Tongue (tissue), 2 donors: ENCODE measurements around the gene DTX1. TPM values are rescaled to one million over a fixed set of nuclear protein-coding genes. Genes with fewer than 3 reads are reported as not detected.

Experiments used
- DNase-seq: peaks from one replicate; pipeline ENCODE4 v3.0.0-alpha.2; 2015
- total RNA-seq: library from RNA; depleted of rRNA; stranded (reverse); fragments of >200 nt; gene quantifications from one replicate; pipeline ENCODE4 v1.2.3, GENCODE V29; 2014

The DTX1 gene
- total RNA-seq, 1 donor from 2014 or later: 10.9 TPM

DNA sequence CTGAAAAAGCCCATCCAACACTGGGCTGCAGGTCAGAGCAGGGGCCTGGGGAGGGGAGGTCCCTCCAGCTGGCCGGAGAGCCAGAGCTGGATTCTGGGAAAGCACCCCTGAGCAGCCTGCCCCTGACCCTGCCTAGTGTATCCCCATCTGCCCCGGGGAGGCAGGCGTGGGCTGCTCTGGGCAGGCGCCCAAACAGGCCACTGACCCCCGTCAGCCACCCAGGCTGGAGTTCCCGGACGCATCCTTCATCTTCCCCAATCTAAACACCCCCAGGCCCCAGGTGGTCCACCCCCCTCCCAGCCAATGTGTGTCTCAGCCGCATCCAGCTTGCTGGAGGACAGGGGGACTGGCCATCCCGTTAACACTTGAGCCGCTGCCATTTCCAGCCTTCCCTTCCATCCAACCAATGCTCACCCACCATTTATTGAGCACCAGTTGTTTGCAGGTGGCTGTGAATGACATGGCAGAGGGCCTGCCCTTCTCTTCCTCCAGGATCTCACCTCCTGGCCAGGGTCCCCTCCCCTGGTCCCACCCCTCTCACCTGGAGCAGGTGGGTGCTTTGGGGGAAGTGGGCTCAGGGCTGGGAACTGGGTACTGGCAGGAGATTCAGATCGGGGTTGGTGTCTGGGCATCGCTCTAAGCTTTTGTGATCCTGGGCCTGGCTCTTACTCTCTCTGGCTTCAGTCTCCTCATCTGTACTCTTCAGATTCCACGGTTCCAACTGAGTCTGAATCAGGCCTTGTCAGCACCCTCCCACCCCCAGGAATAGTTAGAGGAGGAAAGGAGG, 743 bp upstream of the DTX1 start:
- no peak for DNase-seq

DNA sequence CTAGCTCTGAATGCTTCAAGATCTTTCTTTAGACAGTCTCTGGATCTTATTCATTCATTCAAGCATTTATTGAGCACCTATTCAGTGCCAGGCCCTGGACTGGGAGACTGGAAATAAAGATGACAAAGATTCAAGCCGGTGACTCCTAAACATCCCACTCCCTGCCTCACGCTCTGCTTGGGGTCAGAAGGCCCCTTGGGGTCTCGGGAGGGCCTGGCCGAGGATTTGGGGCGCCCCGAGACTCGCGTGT, 224 bp upstream of the DTX1 start:
- DNase-seq: no peak

DNA sequence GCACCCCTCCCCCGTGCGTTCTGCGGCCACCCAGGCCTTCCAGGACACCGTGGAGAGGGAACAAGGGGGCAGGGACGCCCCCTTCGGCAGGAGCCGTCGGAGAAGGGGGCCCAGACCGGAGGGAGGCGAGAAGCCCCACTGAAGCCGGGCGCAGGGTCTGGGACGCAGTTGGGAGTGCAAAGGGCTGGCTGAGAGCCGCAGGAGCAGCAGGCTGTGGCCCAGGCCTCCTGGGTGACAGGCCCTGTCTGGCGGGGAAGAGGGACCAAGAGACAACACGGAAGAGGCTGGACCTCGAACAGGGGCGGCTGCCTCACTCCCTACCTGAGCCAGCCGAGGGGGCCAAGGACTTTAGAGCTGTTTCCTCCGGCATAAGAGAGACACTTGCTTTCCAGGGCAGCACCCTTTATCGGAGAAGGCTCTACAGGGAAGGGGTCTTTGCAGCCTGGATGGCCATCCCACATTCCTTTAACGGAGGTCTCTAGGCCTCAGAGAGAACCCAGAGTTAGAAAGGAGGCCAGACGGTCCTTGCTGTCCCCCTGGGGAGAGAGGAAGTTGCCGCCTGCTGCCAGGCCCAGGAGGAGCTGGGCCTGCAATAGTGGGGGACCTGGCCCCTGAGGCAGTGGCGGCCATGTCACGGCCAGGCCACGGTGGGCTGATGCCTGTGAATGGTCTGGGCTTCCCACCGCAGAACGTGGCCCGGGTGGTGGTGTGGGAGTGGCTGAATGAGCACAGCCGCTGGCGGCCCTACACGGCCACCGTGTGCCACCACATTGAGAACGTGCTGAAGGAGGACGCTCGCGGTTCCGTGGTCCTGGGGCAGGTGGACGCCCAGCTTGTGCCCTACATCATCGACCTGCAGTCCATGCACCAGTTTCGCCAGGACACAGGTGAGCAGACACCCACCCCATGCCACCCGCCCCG, 1.3 kb downstream of the DTX1 start:
- no peak for DNase-seq

DNA sequence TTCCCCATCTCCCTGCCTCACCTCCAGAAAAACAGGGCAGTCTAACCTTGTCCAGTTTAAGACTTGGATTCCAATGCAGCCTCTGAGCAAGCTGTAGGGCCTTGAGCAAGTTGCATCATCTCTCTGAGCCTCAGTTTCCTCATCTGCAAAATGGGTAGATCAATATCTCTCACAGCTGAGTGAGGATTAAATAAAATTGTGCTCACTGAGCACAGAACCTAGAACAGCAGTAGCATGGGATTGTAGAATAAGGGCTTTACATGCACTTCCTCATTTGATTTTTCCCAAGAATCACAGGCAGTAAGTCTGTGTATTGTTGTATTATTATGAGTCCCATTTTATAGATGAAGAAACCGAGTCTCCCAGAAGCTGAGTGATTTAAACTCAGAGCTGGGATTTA, 2.0 kb downstream of the DTX1 start:
- no peak for DNase-seq

DNA sequence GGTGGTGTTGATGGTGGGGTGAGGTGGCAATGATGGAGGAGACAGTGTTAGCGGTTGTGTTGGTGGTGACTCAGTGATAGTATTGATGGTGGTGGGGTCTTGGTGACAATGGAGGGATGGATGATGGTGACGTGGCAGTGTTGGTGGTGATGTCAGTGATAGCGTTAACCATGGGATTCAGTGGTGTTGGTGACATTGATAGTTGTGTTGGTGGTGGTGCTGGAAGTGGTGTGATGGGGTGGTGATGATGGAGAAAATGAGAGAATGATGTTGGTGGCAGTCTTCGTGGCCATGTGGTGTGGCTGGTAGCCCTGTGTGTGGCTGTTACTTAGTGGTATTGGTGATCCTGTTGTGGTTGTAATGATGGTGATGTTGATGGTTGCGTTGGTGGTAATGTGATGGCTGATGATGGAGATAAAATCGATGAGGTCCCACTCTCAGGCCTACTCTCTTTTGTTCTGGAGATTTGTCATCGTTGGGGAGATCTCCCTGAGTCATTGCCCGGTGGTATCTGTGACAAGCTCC, 2.6 kb downstream of the DTX1 start:
- no peak for DNase-seq

DNA sequence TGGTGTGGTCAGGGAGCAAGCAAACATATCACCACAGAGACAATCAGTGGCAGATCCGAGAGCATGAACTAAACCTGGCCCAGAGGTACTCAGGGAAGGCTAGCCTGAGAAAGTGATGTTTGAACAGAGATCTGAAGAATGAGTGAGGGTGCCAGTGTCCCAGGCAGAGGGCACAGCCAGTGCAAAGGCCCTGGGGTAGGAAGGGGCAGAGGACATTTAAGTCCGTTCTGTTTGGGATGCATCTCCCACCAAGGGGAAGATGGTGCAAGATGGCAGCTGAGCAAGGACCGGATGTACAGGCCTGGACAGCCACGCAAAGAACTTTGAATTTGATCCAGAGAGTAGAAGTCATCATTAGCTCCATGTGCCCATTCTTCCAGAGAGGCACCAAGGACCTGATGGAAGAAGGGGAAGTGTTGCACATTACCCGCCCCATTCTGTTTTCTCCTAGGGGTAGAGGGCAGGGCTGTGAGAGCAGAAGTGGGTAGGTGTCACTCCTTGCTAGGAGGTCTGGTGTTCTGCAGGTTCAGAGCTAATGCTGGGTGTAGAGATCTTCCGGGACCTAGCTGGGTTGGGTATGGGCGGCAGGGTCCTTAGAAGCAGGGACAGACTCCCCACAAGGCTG, 3.9 kb downstream of the DTX1 start:
- no peak for DNase-seq

DNA sequence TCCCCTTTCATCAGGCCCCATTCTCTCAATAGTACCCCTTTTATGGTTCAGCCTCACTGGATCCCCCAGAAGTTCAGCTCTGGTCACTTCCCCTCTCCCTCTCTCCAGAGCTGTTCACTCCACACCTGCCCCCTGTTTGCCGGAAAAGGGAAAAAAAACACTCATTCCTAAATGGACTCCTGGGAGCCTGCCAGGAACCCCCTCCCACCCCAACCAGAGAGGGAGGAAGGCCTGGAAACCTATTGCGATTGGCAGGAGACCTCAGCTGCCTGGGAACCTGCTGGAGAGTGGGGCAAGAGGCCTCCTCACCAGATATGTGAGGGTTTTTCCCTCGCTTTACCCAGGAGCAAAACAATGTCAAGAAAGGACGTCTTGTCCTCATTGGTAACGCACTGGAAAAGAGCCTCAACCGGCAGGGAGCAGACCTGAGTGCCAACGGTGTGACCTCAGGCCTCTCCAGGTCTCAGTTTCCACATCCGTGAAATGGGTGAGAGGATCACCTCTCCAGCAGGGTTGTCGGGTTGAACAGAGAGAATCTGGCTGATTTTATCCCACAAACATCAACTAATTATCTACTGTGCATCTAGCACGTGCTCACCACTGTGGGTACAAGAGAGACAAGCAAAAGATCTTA, 4.6 kb downstream of the DTX1 start:
- DNase-seq: no peak

DNA sequence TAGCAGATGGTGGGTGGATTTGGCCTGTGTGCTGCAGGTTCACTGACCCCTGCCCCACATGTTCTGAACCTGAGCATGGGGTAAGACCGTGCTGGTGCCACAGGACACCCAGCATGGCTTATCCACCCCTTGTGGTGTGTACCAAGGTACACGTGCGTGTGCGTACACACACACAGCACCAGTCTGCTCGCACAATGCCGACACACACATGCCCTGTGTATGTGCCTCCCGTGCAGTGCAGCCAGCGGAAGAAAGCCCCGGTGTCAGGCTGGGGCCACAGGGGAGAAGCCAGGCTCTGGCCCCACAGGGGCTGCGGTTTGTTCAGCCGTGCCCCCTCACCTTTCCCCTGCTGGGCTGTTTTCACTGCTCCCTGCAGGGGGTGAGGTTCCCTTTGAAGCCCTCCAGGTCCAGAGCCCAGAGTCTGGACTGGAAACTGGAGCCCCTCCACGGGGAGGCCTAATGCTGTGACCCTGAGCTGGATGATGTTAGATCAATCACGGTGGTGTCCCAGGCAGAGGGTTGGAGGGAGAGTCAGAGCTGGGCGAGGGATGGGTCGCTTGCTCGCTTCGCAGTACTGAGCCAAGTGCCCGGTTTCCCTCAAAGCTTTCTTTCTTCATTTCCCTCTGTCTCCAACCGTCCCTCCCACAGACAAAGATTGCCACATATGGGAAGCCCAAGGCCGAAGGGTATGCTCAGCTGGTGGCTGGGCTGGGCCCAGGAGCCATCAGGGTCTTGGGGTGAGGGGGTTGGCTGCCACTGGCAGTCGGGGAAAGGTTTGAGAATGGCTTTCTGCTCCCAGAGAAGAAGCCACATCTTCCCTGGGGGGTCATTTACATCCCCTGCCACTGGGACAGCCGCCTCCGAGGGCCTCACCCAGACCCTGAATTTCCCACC, 6.2 kb downstream of the DTX1 start:
- DNase-seq: no peak

DNA sequence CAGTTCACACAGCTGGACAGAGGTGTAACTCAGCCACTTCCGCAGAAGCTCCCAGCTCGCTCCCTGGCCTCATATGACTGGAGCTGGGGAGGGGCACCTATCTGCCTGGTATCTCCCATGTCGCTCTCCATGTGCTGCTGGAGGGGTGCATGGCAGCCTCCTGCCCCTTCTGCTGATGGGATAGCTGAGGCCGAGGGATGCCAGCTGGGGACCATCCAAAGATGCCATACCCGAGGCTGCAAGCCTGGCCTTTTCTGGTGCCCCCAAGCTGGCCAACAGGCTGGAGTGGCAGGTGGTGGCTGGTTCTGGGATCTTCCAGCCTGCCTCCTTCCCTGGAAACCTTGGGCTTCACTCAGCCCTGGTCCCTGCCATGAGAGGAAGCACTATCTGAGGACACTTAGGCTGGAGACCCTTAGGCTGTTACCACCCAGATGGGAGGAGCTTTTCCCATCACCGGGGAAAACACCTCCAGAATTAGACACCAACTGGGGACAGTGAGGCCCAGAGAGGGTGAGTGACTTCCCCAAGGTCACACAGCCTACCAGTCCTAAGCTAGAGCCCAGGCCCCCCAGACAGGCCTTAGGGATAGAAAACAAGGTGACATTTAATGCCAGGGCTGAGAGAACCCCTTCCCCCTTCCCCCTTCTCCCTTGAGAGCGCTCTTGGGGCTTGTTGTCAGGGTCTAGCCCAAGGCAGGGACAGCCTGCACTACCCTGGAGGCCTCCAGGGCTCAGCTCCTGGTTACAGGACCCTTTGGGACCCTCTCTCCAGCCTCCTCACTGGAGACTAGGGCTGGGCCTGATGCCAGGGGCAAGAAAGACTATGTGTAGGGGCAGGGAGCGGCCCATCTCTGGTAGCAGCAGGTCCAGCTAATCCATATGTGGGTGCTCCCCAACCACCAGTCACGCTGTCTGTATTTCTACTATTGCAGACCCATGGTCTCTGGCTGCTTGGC, 7.1 kb downstream of the DTX1 start:
- DNase-seq: no peak

DNA sequence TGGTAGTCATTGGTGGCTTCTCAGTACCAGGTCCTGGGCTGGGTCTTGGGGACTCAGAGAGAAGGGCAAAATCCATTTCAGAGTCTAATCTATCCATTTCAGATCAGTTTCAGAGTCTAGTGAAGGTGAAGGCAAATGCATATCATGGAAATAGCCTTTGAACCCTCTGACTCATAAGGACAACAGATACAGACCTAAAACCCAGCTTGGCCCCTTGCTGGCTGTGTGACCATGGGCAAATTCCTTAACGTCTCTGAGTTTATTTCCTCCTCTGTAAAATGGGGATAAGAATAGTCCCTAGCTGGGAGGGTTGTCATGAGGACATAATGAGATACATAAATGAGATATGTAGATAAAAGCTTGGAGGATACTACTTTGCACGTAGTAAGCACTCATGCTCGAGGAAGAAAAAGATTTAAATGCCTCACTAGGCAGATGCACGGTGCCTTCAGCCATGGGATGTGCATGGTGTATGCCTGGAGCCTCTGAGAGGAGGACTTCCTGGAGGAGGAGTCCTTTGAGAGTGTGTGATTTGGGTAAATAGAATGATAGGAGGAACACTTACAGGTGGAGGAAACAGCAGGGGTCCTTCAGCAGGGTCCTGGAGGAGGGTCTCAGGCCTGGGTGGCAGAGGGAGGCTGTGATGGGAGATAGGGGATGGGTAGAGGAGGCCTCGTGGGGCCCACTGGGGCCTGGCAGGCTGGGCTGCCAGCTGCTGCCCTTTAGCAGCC, 8.0 kb downstream of the DTX1 start:
- no peak for DNase-seq

DNA sequence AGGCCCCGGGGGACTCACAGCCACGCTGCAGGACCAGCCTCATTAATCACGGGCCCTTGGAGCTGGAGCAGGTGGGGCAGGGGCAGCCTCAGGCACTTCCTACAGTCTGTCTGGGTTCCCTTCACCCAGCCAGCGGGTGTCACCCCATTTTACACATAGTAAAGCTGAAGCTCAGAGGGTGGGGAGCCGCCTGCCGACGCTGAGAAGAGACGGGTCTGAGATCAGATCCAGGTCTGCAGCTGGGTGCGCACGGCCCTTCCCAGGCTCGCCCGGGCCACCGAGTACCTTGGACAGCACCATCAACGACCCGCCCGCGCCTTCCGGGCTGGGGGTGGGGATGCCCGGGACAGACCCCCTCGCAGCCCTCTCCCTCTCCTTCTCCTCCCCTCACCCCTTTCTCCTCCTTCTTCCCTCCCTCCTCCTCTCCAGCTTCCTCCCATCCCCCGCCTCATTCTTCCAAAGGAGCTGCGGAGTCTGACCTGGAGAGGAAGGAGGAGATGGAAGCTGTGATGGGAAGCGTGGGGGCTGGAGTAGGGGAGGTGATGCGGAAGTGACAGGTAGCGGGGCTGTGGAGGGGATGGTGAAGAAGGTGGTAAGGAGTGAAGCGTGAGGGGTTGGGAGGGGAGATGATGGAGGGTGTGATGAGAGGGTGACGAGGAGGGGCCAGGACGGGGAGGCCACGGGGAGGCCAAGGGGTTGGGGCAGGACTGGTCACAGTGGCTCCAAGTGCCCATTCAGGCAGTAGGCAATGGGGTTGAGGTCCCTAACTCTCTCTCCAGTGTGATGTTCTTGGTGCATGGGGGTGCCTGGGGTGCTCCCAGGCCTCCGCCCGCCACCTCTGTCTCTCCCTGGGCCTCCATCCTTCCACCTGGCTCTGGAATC, 8.8 kb downstream of the DTX1 start:
- peak; percentile 45 for DNase-seq

DNA sequence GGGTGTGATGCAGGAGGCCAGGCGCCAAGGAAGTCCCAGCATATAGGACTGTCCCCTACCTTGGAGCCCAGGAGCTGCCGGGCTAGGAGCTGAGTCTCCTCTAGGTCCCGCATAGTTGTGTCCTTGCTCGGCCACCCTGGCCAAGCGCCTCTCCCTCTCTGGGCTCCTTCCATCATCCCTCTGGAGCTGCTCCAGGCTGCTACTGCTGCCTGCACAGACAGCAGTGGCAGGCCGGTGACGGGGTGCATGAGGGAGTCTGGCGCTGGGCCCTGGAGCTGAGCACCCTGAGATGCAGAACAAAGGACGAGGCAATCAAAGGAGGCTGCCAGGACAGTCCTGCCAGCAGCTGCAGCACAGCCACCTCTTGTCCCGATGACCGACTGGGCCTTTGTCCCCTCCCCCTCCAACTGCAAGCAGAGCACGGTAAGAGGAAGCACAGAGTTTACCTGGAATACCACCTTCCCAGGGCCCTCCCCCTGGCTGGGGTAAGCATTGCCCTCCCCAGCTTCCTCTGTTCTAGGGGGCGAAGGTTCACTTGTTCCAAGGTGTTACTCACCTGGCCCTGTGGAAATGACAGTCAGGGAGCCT, 10.4 kb downstream of the DTX1 start:
- DNase-seq: no peak

DNA sequence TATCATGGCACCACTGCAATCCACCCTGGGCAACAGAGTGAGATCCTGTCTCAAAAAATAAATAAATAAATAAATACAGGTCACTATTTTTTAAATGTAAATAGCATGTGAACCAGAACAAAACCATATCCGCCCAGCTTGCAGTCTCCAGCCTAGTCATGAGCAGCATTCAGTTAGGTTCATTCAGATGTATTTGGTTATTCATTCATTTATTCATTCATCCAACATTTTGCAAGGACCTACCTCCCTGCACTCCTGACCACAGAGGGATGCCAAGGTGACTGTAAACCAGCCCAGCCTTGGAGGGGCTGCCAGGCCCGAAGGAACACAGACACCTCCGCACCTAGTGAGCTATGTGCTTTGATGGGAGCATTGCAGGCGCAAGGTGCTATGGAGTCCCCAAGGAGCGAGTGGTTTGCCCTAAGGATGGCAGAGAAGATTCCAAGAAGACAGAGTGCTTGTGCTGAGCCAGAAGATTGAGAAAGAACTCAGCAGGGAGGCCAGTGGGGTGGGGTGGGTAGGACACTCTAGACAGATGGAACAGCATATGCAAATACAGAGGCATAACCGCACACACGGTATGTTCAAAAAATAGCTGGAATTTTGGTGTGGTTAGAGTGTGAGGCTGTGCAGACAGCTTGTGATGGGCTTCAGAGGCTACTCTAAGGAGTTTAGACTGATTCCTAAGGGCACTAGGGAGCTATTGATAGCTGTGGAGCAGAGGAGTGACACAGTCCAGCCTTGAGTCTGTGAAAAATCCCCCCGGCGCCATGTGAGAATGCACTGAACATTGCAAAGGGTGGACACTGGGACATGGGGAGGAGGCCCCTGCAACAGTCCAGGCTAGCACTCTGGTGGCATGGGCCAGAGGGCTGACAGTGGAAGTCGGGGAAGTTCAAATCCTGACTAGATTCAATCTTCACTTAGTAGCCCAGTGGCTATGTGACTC, 11.7 kb downstream of the DTX1 start:
- no peak for DNase-seq

DNA sequence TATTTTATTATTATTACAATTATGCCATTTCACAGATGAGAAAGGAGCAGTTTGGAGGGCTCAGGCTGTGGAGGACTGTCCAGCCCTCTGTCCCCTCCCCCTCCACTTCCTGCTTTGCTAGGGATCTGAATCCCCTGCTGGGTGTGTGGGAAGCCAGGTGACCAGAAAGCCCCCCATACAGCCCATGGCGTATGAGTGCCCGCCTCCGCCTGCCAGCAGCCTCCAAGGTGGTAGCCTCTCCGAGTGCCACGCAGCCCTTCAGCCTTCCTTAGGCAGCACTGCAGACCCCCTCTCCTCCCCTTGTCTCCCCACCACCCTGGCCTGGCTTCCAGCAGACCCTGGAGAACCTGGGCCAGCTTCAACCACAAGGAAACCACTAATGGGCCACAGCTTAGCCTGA, 12.6 kb downstream of the DTX1 start:
- no peak for DNase-seq

DNA sequence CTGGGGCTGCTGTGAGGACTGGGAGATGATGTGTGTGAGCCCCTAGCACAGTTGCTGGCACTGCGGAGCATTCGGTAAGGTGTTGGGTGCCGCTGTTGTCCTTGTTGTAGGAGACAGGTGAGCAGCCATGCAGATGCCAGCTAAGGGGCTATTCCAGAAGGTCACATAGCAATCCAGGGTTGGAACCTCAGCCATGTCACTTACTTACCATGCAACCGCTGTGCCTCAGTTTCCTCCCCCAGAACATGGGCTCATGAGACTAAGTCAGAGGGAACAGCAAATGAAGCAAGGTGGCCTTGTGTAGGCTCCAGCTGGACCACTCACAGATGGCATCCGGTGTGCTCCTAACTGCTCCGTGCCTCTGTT, 13.2 kb downstream of the DTX1 start:
- no peak for DNase-seq

DNA sequence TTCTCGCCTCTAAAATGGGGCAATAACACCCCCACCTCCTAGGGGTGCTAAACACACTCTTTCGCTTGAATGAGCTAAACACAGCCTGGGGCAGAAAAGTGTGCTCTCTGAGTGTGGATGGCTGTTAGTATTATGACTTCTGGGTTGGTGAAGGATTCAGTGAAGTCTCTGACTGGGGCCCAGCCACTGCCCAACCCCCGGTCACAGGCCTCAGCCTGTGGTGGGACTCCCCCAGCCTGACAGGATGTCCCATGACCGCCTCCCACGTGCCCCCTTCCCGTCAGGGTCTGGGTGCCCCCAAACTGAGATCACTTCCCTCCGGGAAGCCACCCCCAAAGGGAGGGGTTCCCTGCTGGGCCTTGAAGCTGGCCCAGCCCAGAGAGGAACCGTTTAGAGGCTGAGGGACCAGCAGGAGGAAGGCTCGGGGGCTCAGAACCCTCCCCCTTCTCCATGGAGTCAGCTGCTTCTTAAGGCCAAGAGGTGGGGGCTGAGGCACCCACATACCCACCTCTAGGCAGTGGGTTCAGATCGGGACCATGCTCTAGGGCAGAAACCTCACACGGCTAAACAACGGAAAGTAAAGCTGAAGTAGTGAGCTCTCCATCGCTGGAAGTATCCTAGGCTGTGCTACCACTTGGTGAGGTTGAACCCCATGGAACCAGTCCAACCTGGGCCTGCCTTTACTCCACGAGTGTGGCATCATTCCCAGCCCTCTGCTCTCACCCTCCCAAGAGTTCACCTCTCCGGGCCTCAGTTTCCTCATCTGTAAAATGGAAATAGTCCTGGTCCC, 13.8 kb downstream of the DTX1 start:
- no peak for DNase-seq
